Stimulated activated CD8-positive, alpha-beta memory T cell treated with anti-CD3 and anti-CD28 coated beads, Interleukin-12 subunit alpha, Interleukin-12 subunit beta, amount 100 ng/mL, for 24 hours (primary cell): ENCODE measurements around the gene POU2F2.
"Not testable (repeated sequence)": the region's sequence is repeated elsewhere in the genome, so short reads cannot be mapped to it uniquely, and the experiment has no call there.

ENCODE experiments used
- DNase-seq: peaks from one replicate; pipeline ENCODE4 v3.0.0-alpha.2; 2020; ENCODE audit errors: extremely low read depth

Gene POU2F2

GRCh38 chr19:42062381-42062780 lies 69.9 kb downstream of the POU2F2 start:
- DNase-seq: no peak

- no peak for DNase-seq
These were observed 72.1 kb downstream of the POU2F2 start for GRCh38 chr19:42060117-42060516.

DNA sequence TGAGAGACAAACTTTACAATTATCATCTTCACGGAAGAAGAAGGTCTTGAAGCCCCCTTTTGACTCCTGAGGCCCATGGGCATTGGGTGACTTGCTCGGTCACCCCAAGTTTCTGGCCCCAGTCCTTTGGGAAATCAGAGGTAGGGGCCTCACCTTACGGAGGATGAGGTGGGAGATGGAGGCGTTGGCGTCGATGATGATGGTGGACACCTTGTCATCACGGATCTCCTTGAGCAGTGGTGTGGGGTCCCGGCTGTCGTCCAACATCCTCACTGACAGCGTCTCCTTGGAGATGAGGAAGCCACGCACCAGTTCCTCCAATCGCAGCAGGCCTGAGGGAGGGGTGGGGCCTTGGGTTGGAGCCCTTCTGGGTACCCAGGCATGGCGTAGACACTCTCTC lies 73.0 kb downstream of the POU2F2 start:
- no peak for DNase-seq

GRCh38 chr19:42057846-42058245 lies 74.4 kb downstream of the POU2F2 start:
- DNase-seq: no peak

- no peak for DNase-seq
These were observed 78.0 kb downstream of the POU2F2 start for GRCh38 chr19:42054205-42054604.

- no peak for DNase-seq
These were observed 79.0 kb downstream of the POU2F2 start for GRCh38 chr19:42053037-42053935.

- no peak for DNase-seq
These were observed 79.9 kb downstream of the POU2F2 start for GRCh38 chr19:42052241-42052863.

DNA sequence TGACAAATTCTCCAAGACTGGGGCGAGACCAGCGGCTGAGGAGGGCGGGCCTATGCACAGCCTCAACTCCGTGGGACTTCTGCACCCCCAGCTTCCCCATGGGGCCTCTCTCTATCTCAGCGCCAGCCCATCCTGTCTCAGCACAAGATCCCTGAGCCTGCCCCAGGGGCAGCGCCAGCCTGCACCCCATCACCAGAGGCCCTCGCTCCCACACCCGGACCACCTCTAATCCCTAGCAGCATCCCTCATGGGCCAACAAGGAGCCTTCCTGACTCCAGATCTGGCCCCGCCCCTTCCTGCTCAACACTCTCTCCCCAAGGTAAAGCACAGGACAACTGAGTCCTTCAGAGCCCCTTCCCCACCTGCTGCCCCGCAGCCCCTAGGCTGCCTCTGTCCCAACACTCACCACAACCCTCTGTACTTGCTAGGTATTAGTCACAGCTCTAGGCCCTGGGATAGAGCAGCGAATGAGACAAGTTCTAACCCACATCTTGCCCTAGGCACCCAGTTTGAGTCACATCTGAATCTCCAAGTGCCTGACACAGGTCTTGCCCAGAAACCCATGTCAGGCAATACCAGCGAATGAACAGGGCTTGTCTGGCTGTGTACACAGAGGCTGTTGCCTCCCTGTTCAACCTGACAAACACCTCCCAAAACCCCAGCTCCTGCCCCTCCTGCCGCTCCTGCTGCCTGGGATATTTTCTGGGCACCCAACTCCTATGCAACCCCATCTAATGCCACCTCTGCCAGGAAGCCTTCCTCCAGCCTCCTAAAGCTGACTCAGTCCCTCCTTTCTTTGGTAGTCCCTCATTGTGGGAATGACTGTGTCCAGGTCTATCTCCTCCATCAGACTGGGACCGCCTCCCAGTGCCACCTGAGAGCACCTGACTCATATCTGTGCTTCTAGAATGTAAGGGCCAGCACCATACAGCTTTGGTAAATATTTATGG lies 80.8 kb downstream of the POU2F2 start:
- no peak for DNase-seq

DNA sequence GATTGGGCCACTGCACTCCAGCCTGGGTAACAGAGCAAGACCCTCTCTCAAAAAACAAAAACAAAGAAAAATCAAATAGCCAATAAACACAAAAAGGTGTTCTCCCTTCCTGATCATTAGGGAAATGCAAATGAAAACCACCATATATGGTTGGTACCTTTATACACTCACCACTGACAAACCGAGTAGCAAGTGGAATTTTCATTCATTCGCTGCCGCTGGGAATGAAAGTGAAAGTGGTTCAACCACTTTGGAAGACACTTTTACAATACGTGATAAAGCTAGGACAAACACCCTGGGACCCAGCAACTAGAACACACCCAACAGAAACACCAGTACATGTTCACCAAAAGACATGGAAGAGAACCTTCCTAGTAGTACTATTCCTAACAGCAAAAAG lies 83.3 kb downstream of the POU2F2 start:
- DNase-seq: no peak

- no peak for DNase-seq
These were observed 86.7 kb downstream of the POU2F2 start for GRCh38 chr19:42045575-42045974.

DNA sequence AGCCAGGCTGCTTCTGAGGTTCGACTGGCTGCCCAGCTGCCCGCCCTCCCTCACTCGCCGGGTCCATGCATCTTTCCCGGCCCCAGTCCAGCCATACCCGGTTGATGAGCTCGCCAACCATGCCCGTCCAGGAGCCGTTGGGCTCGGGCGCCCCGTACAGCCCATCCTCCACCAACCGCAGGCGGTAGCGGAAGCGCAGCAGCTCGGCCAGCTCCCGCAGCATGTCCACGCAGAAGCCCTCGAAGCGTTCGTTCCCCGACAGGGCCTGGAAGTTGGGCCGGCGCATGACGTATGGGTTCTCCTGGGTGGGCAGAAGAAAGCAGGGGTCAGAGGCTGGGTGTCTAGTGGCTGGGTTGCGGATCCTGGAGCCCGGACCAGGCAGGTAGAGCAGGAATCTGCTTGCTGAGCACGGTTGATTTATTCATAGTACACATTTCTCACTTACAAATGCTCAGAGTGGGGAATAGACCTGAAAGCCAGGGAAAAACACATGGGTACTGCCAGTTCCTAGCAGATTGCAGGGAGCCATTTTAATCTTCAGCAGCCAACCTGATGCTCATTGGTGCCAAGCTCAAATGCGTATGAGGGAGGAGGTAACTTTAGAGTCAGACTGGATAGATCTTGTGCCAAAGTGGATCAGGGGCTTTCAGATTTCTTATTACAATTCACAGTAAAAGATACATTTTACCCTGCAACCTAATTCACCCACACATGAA lies 89.6 kb downstream of the POU2F2 start:
- no peak for DNase-seq

- not testable (repeated sequence) for DNase-seq
These were observed 91.8 kb downstream of the POU2F2 start for GRCh38 chr19:42040491-42040890.

GRCh38 chr19:42040031-42040430 lies 92.2 kb downstream of the POU2F2 start:
- no peak for DNase-seq

DNA sequence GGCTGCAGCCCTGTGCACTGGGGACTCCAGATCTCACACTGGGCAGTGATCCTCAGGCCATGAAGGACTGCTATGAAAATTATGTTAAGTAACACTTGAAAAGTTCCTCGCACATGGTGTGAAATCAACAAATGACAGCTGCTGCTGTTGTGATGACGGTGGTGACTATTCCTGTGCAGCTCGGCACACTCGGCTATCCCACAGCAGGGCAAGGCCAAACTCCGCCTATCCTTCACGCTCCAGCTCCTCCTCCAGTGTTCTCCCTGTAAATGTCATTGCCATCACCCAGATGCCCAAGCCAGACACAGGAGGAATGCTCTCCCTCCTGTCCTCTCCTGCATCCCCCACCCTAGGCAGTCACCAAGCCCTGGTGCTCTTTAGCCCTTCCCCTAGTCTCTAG lies 93.6 kb downstream of the POU2F2 start:
- DNase-seq: no peak

- no peak for DNase-seq
These were observed 94.6 kb downstream of the POU2F2 start for GRCh38 chr19:42037649-42038048.
